Upper lobe of left lung (tissue), 4 donors: ENCODE results near the gene MED13L.

Source experiments
- EP300 ChIP-seq, 4 donors: sonication (generic); formaldehyde crosslinking; IDR thresholded peaks; one replicate each; pipeline ENCODE4 v1.5.1; 2017; ENCODE audit warnings: antibody characterized with exemption in 4 of 4, control low read depth in 2 of 4
- POLR2A ChIP-seq, 4 donors: fragments of 450-650 bp; IDR thresholded peaks; one replicate each; pipeline ENCODE4 v1.5.1; 2016 to 2017; ENCODE audit warnings: antibody characterized with exemption in 4 of 4, mild to moderate bottlenecking in 2 of 4
- TF ChIP-seq, protein P1 (sequence below), 6 experiments: fragments of 450-650 bp in 4 of 6; fragments of 200-600 bp in 2 of 6; sonication (generic) in 2 of 6; IDR thresholded peaks; one replicate each; pipeline ENCODE4 v1.5.1; 2016 to 2019; ENCODE audit warnings: antibody characterized with exemption in 6 of 6

DNA sequence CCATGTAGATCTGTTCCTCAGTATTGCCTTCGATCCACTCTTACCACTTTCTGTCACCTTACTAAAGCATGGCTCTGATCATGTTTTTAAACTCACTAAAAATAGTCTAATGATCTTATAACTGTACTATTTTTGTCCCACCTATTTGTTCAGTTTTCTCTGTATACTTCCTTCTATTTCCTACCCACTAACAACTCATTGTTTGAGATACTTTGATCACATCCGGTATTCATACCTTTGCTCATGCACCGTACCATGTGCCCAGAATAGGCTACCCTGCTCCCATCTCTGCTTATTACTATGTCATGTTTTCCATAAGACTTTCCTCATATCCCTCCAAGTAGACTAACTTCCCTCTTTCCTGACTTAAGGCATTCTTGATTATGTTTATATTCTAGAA, 128.6 kb downstream of the MED13L start:
- TF ChIP-seq, protein P1, sequence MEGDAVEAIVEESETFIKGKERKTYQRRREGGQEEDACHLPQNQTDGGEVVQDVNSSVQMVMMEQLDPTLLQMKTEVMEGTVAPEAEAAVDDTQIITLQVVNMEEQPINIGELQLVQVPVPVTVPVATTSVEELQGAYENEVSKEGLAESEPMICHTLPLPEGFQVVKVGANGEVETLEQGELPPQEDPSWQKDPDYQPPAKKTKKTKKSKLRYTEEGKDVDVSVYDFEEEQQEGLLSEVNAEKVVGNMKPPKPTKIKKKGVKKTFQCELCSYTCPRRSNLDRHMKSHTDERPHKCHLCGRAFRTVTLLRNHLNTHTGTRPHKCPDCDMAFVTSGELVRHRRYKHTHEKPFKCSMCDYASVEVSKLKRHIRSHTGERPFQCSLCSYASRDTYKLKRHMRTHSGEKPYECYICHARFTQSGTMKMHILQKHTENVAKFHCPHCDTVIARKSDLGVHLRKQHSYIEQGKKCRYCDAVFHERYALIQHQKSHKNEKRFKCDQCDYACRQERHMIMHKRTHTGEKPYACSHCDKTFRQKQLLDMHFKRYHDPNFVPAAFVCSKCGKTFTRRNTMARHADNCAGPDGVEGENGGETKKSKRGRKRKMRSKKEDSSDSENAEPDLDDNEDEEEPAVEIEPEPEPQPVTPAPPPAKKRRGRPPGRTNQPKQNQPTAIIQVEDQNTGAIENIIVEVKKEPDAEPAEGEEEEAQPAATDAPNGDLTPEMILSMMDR (IDR thresholded peaks at IDR 0.05) = no peak
- no peak for TF ChIP-seq POLR2A (IDR thresholded peaks at IDR 0.05)
- no peak for TF ChIP-seq EP300 (IDR thresholded peaks at IDR 0.05)
